Epithelial cell of esophagus (primary cell): ENCODE data around the gene LRFN3.

Experiments
- DNase-seq: peaks from one replicate; pipeline ENCODE4 v3.0.0; 2010; ENCODE audit warnings: low read depth
- H3K4me3 ChIP-seq: 2 replicates; pipeline ENCODE4 v1.5.1; 2011; ENCODE audit warnings: mild to moderate bottlenecking, low read length, control low read depth
- TF ChIP-seq, protein P1 (sequence below): IDR thresholded peaks from 2 replicates; pipeline ENCODE4 v1.5.1; 2011; ENCODE audit warnings: low read depth, mild to moderate bottlenecking, low read length, control low read depth, inconsistent platforms; ENCODE audit not compliant: insufficient read depth; ENCODE audit errors: missing control alignments

Gene LRFN3

DNA sequence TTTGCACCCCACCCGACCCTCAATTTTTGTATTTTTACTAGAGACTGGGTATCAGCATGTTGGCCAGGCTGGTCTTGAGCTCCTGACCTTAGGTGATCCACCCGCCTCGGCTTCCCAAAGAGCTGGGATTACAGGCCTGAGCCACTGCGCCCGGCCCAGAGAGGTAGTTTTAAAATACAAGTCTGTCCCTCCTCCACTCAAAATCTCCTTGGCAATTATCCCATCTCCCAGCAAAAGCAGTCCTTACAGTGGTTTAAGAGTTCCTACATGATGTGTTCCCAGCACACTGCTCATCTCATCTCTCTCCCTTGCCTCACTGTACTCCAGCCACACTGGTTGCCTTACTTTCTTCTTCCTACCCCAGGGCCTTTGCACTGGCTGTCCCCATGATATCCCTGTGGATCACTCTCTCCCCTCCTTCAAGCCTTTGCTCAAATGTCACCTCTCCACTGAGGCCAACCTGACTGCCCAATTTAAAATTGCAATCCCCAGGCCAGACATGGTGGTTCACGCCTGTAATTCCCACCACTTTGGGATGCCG is 24.3 kb downstream of the LRFN3 start:
- TF ChIP-seq, protein P1, sequence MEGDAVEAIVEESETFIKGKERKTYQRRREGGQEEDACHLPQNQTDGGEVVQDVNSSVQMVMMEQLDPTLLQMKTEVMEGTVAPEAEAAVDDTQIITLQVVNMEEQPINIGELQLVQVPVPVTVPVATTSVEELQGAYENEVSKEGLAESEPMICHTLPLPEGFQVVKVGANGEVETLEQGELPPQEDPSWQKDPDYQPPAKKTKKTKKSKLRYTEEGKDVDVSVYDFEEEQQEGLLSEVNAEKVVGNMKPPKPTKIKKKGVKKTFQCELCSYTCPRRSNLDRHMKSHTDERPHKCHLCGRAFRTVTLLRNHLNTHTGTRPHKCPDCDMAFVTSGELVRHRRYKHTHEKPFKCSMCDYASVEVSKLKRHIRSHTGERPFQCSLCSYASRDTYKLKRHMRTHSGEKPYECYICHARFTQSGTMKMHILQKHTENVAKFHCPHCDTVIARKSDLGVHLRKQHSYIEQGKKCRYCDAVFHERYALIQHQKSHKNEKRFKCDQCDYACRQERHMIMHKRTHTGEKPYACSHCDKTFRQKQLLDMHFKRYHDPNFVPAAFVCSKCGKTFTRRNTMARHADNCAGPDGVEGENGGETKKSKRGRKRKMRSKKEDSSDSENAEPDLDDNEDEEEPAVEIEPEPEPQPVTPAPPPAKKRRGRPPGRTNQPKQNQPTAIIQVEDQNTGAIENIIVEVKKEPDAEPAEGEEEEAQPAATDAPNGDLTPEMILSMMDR = no peak
- no peak for DNase-seq
- H3K4me3 ChIP-seq = no peak overlapping the region

DNA sequence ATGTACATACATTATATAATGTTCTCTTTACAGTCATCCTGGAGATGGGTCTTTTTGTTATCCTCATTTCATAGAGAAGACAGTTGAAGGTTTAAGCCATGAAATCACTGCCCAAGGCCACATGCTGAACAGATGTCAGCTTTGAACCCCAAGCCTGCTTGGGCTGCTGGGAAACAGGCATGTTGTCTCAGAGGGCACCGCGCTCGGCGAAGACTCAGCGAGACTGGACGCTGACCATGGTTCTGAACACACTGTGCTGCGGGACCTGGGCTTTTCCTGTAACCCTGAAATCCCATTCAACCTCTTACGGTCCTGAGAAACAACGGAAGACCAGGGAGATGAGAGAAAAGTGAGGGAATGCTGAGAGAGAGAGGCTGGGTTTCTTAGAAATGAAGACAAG is 27.3 kb downstream of the LRFN3 start:
- H3K4me3 ChIP-seq = no peak overlapping the region
- peak; percentile 71 for DNase-seq
- TF ChIP-seq, protein P1 = no peak

DNA sequence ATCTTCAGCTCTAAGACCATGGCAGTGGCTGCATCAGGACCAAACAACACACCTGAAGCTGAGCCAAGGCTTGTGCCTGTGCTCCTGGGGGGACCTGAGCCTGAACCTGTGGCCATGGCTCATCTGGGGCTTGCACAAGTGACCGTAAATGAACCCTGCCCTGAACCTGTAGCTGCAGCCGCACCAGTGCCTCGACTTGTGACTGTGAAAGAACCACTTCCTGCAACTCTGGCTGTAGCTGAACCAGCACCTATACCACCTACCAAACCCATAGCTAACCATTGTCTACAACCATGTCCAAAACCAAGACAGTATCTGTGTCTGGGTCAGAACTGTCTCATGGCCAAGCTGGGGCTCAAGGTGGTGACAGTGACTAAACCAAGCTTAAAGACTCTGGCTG is 30.6 kb downstream of the LRFN3 start:
- TF ChIP-seq, protein P1 = no peak
- DNase-seq = no peak

DNA sequence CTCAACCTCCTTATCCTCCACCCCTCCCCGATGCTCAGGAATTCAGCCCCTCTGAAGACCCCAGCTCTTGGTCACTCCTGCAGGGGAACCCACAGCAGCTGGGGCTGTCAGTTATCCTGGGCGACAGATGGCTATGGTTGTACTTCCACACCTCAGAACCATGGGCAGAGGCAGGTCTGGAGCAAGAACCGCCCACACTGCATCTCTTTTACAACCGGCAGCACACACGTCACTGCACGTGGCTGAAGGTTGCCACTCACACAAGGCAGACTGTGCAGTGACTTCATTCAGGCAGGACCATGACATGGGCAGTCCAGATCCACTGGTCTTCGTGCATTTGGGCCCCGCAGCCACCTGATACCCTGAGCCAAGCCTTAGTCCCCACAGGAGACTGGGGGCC is 37.3 kb downstream of the LRFN3 start:
- no peak for DNase-seq
- TF ChIP-seq, protein P1 = no peak
- H3K4me3 ChIP-seq = no peak overlapping the region

More for the DNA sequence above, 30.6 kb downstream of the LRFN3 start:
- H3K4me3 ChIP-seq = no peak overlapping the region

DNA sequence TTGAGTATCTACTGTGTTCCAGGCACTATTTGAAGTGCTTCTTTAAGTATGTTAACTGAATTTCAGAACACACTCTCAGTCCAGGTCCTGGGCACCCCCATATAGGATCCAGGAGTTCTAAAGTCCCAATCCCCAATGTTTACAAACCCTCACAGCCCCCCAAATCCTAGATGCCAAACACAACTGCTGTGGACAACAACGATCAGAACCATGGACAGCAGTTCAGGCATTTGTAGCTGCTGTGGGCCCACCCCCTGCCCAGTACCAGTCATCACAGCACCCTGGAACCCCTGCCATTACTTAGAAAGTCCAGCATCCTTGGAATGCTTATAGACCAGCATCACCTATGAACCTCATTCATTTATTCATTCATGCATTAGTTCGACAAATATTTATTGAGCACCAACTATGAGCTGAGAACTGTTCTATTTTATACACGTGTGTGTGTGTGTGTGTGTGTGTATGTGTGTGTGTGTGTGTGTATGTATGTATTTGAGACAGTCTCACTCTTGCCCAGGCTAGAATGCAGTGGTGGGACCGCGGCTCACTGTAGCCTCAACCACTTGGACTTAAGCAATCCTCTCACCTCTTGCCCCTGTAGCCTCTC is 39.5 kb downstream of the LRFN3 start:
- TF ChIP-seq, protein P1 = no peak
- peak; percentile 36 for DNase-seq
- no peak overlapping the region for H3K4me3 ChIP-seq

DNA sequence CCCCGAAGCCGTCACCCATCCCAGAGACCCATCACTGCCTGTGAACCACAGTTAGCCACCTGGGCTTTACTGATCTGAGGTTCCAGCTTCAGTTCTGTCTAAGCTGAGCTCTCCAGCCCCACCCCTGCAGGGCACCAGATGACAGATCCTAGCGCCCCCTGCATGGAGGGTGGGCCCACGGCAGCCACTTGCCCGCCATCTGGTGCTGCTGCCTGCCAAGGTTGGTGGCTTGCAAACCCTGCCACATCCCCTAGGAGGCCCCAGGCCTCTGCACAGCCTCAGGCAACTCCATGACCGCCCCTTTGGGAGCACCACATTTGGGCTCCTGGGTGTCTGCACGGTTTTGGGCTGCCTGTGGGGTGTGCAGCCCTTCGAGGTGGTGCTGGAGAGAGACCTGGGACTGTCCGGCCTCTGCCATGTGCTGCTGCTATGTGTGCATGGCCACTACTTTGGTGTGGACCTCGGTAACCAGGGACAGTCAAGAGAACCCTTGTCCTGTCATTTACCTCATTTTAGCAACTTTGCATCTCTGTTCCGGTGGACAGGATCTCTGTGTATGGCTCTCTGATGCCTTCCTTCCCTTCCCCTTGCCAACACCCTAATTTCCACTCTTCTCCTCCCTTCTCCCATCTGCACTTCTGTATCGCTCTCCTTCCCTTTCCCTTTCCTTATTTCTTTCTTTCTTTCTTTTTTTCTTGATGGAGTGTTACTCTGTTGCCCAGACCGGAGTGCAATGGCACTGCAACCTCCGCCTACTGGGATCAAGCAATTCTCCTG is 41.5 kb downstream of the LRFN3 start:
- no peak for DNase-seq
- no peak overlapping the region for H3K4me3 ChIP-seq
- TF ChIP-seq, protein P1 = no peak

DNA sequence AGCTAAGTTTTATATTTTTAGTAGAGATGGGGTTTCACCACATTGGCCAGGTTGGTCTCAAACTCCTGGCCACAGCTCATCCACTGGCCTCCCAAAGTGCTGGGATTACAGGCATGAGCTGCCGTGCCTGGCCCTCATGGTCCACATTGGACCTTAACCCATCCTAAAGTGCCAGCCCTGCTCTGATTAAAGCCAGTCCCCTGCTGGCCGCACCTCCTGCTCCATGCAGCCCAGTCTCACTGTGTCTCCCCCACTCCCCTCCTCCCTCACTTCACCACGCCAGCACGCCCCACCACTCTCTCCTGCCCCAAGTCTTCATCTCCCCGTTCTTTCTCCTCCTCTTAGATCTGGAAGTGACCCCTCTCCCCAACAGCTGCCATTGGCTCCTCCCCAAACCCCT is 42.1 kb downstream of the LRFN3 start:
- no peak overlapping the region for H3K4me3 ChIP-seq
- TF ChIP-seq, protein P1 = no peak
- DNase-seq = no peak
